ENCODE results near the gene DDX41.

Gene DDX41

GRCh38 chr5:177467436-177467835 is 49.3 kb downstream of the DDX41 start:
- H3K4me3 ChIP-seq (replicated peaks; ENCODE audit: insufficient read depth, low read length): no peak overlapping the region
- DNase-seq (ENCODE audit: low read depth in 1 of 2, low spot score in 1 of 2): no peak
- no peaks in the 10 kb centered on the region for H3K27me3 ChIP-seq (ENCODE audit: insufficient read depth, poor library complexity, severe bottlenecking)
- TF ChIP-seq SPI1 (IDR thresholded peaks at IDR 0.05; ENCODE audit: borderline replicate concordance, low read depth) (no peak), POLR2AphosphoS5 (IDR thresholded peaks at IDR 0.05; ENCODE audit: low read depth) (no peak), REST (IDR thresholded peaks at IDR 0.05; ENCODE audit: insufficient replicate concordance, low read depth) (no peak)
- no peak overlapping the region for H3K27ac ChIP-seq (replicated peaks)

- peak overlapping the region; percentile 72 for H3K27ac ChIP-seq (replicated peaks)
- peak in 1 of 2 experiments; percentile 33 for DNase-seq (ENCODE audit: low read depth in 1 of 2, low spot score in 1 of 2)
- peak overlapping the region; percentile 17 for H3K4me3 ChIP-seq (replicated peaks; ENCODE audit: insufficient read depth, low read length)
- no peak for TF ChIP-seq POLR2AphosphoS5 (IDR thresholded peaks at IDR 0.05; ENCODE audit: low read depth)
- TF ChIP-seq CTCF (IDR thresholded peaks at IDR 0.05; ENCODE audit: insufficient read depth, low read length): no peak
- TF ChIP-seq GABPA (IDR thresholded peaks at IDR 0.05; ENCODE audit: low read depth): no peak
- TF ChIP-seq SPI1 (IDR thresholded peaks at IDR 0.05; ENCODE audit: borderline replicate concordance, low read depth): no peak
- TF ChIP-seq REST (IDR thresholded peaks at IDR 0.05; ENCODE audit: insufficient replicate concordance, low read depth): no peak
- H3K27me3 ChIP-seq (ENCODE audit: insufficient read depth, poor library complexity, severe bottlenecking): no peaks in the 10 kb centered on the region
Observed at GRCh38 chr5:177466861-177467260, 49.9 kb downstream of the DDX41 start.

- H3K27me3 ChIP-seq (ENCODE audit: insufficient read depth, poor library complexity, severe bottlenecking): no peaks in the 10 kb centered on the region
- H3K27ac ChIP-seq (replicated peaks): no peak overlapping the region
- TF ChIP-seq SPI1 (IDR thresholded peaks at IDR 0.05; ENCODE audit: borderline replicate concordance, low read depth) (no peak), GABPA (IDR thresholded peaks at IDR 0.05; ENCODE audit: low read depth) (no peak), CTCF (IDR thresholded peaks at IDR 0.05; ENCODE audit: insufficient read depth, low read length) (no peak), REST (IDR thresholded peaks at IDR 0.05; ENCODE audit: insufficient replicate concordance, low read depth) (no peak), POLR2AphosphoS5 (IDR thresholded peaks at IDR 0.05; ENCODE audit: low read depth) (no peak)
- H3K4me3 ChIP-seq (replicated peaks; ENCODE audit: insufficient read depth, low read length): no peak overlapping the region
- DNase-seq (ENCODE audit: low read depth in 1 of 2, low spot score in 1 of 2): no peak
Observed at GRCh38 chr5:177465044-177465443, 51.7 kb downstream of the DDX41 start.
